ENCODE data around the gene MRPL20.

DNA sequence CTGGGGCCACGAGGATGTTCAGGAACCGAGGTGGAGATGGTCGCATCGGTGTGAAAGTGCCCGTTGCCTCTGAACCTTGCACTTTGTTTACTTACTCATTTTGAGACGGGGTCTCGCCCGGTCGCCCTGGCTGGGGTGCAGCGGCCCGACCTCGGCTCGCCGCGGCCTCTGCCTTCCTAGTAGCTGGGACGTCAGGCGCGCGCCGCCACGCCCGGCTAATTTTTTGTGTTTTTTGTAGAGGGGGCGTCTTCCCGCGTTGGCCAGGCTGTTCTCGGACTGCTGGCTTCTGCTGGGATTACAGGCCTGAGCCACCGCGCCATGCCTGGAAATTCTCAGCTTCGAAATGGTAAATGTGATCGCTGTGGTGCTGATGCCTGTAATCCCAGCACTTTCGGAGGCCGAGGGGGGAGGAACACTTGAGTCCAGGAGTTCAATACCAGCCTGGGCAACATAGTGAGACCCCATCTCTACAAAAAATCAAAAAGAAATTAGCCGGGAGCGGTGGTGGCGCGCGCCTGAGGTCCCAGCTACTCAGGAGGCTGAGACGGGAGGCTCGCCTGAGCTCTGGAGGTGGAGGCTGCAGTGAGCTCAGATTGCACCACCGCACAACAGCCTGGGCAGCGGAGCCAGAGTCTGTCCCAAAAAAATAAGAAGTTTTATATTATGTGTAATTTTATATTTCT, 684 bp upstream of the MRPL20 start:
- TF ChIP-seq POLR2A (IDR thresholded peaks at IDR 0.05; ENCODE audit: extremely low read depth, insufficient read length): no peak
- TF ChIP-seq, protein P1, sequence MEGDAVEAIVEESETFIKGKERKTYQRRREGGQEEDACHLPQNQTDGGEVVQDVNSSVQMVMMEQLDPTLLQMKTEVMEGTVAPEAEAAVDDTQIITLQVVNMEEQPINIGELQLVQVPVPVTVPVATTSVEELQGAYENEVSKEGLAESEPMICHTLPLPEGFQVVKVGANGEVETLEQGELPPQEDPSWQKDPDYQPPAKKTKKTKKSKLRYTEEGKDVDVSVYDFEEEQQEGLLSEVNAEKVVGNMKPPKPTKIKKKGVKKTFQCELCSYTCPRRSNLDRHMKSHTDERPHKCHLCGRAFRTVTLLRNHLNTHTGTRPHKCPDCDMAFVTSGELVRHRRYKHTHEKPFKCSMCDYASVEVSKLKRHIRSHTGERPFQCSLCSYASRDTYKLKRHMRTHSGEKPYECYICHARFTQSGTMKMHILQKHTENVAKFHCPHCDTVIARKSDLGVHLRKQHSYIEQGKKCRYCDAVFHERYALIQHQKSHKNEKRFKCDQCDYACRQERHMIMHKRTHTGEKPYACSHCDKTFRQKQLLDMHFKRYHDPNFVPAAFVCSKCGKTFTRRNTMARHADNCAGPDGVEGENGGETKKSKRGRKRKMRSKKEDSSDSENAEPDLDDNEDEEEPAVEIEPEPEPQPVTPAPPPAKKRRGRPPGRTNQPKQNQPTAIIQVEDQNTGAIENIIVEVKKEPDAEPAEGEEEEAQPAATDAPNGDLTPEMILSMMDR (IDR thresholded peaks at IDR 0.05; ENCODE audit: low read depth, low read length): no peak
